RWPE1 (cell line): ENCODE results near the gene SLC19A3.

Experiments
- CTCF ChIA-PET: fragments of 350-600 bp; sonication (Branson Sonifier 250); formaldehyde crosslinking; extraction: SDS; loops from one replicate; lab custom pipeline; 2021; lab: Yijun Ruan, JAX
- POLR2A ChIA-PET: fragments of 400-600 bp; formaldehyde crosslinking; extraction: SDS; loops from one replicate; lab custom pipeline; 2020; ENCODE audit warnings: antibody characterized with exemption; ENCODE audit not compliant: low non-redundant PET; lab: Yijun Ruan, JAX
- DNase-seq: peaks from one replicate; pipeline ENCODE4 v3.0.0; 2012; ENCODE audit warnings: low spot score
- H3K27ac ChIP-seq: fragments of 450-650 bp; 2 replicates; pipeline ENCODE4 v1.5.1; 2017
- TF ChIP-seq, protein P1 (sequence below): fragments of 450-650 bp; conservative IDR thresholded peaks from 2 replicates; pipeline ENCODE4 v1.5.1; 2017; ENCODE audit warnings: low read depth, mild to moderate bottlenecking

The SLC19A3 gene

DNA sequence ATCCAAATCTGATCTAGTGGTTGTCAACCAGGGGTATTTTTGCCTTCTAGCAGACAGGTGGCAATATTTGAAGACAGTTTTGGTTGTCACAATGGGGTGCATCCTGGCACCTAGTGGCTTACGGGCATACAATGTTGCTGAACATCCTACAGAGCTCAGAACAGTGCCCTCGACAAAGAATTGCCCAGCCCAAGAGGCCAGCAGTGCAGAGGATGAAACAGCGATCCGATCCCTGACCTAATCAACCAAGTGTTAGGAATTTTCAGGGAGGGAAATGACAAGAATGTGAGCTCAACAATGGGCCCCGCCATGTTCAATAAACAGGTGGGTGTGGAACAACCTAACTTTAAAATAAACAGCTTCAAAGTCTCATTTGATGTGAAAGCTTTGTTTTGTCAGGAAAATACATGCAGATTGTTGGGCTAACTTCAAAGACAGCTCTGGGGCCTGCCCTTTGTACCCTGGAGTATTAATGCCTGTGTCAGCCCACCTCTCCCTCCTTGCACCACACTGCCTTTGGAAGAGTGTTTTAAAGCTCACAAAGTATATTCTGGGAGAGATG lies 73.8 kb downstream of the SLC19A3 start:
- no peak for DNase-seq
- ChIA-PET CTCF (no interaction called here), POLR2A (no interaction called here)

DNA sequence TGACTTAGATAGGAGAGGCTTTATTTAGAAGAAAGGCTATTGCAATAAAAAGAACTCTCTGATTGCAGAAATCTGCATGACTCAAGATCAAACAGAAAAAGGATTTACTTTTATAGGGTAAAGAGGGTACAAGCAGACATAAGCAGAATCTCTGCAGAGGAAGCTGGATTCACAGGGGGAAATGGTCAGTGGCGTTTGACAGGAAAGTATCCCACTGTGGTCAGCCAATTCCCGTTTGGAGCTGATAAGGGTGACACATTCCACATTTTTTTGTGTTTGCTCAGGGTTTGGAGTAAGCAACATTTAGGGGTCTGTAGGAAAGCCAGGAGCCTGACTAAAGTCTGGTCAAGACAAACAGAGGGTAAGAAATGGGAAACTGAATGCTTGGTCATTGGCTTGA lies 75.2 kb downstream of the SLC19A3 start:
- H3K27ac ChIP-seq, result no peak overlapping the region
- ChIA-PET POLR2A (no interaction called here), CTCF (no interaction called here)
- no peak for DNase-seq
- TF ChIP-seq, protein P1, sequence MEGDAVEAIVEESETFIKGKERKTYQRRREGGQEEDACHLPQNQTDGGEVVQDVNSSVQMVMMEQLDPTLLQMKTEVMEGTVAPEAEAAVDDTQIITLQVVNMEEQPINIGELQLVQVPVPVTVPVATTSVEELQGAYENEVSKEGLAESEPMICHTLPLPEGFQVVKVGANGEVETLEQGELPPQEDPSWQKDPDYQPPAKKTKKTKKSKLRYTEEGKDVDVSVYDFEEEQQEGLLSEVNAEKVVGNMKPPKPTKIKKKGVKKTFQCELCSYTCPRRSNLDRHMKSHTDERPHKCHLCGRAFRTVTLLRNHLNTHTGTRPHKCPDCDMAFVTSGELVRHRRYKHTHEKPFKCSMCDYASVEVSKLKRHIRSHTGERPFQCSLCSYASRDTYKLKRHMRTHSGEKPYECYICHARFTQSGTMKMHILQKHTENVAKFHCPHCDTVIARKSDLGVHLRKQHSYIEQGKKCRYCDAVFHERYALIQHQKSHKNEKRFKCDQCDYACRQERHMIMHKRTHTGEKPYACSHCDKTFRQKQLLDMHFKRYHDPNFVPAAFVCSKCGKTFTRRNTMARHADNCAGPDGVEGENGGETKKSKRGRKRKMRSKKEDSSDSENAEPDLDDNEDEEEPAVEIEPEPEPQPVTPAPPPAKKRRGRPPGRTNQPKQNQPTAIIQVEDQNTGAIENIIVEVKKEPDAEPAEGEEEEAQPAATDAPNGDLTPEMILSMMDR, result no peak

More for the DNA sequence above, 73.8 kb downstream of the SLC19A3 start:
- no peak overlapping the region for H3K27ac ChIP-seq
- TF ChIP-seq, protein P1, result no peak

DNA sequence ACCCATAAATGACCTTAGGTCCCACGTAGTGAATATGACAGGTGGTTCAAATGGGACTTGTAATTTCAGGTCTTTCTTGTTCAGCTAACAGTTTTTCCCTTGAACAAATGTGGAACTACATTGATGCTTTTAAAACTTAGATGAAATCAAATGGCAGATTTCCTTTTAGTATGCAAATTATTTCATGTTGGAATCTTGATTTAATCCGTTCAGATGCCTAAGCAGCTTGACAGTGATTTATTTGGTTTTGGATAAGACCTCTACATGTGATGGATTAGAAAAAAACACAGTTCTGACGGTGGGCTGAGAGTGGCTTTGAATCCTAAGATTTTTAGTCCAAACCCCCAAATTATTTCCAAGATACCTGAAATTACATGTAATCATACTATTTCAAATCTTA lies 83.6 kb downstream of the SLC19A3 start:
- CTCF ChIA-PET, result no interaction called here
- TF ChIP-seq, protein P1, result no peak
- POLR2A ChIA-PET, result no interaction called here
- DNase-seq, result no peak
- H3K27ac ChIP-seq, result no peak overlapping the region
